Mucosa of rectum (tissue), 2 donors: Measurements from ENCODE around the gene ARAP2.

ENCODE experiments used
- H3K27ac ChIP-seq, 2 donors: one replicate each; pipeline ENCODE4 v1.7.0; 2013; ENCODE audit warnings: inconsistent platforms in 2 of 2, low read depth in 2 of 2, low read length in 2 of 2
- H3K27me3 ChIP-seq, 2 donors: one replicate each; pipeline ENCODE4 v1.7.0; 2013; ENCODE audit warnings: low read length in 2 of 2; ENCODE audit not compliant: control insufficient read depth in 2 of 2, insufficient read depth in 2 of 2
- H3K36me3 ChIP-seq, 2 donors: one replicate each; pipeline ENCODE4 v1.7.0; 2013; ENCODE audit warnings: low read length in 2 of 2; ENCODE audit not compliant: control insufficient read depth in 2 of 2, insufficient read depth in 2 of 2
- H3K4me1 ChIP-seq, 2 donors: one replicate each; pipeline ENCODE4 v1.7.0; 2013; ENCODE audit warnings: low read length in 2 of 2, mild to moderate bottlenecking in 1 of 2; ENCODE audit not compliant: control insufficient read depth in 2 of 2, insufficient read depth in 2 of 2
- H3K4me3 ChIP-seq, 2 donors: one replicate each; pipeline ENCODE4 v1.7.0; 2013; ENCODE audit warnings: low read length in 2 of 2
- H3K9ac ChIP-seq, 2 donors: one replicate each; pipeline ENCODE4 v1.7.0; 2013; ENCODE audit warnings: low read length in 2 of 2, low read depth in 1 of 2, mild to moderate bottlenecking in 1 of 2
- H3K9me3 ChIP-seq, 2 donors: one replicate each; pipeline ENCODE4 v1.7.0; 2013; ENCODE audit warnings: low read length in 2 of 2; ENCODE audit not compliant: control insufficient read depth in 2 of 2
- donor health status: healthy.
- donor health status: Normal muscosa, but diverticular disease.

The ARAP2 gene

DNA sequence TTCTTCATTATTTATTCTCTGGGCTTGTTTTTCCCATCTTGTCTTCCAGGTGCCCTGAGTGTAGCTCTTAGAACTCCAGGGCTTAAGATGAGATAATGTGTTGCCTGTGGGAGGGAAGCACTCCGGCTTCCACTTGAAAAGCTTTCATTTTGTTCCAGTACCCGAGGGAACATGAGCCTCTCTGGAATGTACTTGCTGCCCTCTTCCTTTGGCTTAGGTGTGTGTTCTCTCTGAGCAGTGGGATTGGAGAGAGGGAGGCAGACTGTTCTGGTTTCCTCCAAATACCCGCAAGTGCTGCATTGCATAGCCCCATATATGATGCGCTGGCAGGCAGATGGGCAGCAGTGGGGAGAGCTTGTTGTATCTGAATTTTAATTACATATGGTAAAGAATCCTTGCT lies 36.2 kb upstream of the ARAP2 start:
- H3K27ac ChIP-seq: no peak overlapping the region

GRCh38 chr4:36278789-36279188 lies 34.5 kb upstream of the ARAP2 start:
- Histone ChIP-seq H3K4me3 (no peak overlapping the region), H3K9me3 (no peaks in the 10 kb centered on the region), H3K27ac (no peak overlapping the region), H3K9ac (no peak overlapping the region), H3K27me3 (no peaks in the 10 kb centered on the region), H3K4me1 (no peaks in the 10 kb centered on the region), H3K36me3 (no peaks in the 10 kb centered on the region)

More for the DNA sequence above, 36.2 kb upstream of the ARAP2 start:
- no peaks in the 10 kb centered on the region for H3K9me3 ChIP-seq
- no peaks in the 10 kb centered on the region for H3K27me3 ChIP-seq
- H3K4me3 ChIP-seq: no peak overlapping the region
- H3K36me3 ChIP-seq: no peaks in the 10 kb centered on the region
- H3K4me1 ChIP-seq: no peaks in the 10 kb centered on the region
- no peak overlapping the region for H3K9ac ChIP-seq

DNA sequence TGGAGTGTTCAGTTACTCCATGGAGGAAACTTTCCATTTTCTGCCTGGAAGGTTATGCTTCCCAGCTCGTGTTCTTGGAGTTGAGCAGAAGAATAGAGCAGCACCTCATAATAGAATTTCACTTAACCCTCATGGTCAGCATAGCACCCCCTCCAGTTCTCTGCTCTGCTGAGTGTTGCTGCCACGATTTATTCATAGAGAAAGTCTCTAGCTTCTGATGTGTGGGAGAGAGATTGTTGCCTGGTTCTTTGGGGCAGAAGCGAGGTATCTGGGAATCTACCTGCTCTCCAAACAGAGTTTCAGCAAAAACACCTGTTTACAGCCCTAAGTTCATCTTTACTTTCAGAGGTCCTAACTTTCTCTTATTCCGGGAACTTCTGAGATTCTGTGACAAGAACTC lies 33.2 kb upstream of the ARAP2 start:
- Histone ChIP-seq H3K9ac (no peak overlapping the region), H3K27ac (no peak overlapping the region)

DNA sequence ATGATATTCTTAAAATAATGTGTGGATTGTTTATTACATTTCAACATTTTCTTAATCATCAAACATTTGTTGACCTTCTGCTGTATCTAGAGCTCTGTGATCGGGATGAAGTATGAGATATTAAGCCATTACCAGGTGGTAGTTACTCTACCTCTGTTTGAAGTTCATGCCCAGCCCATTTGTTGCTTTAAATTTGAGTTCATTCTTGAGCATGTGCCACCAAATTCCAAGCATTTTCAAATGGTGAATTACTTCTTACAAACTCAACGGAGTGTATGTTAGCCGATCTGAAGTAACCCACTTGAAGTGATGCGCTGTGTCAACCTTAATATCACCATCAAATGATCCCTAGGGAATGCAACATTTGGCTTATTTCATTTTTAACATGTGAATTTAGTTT lies 29.8 kb upstream of the ARAP2 start:
- H3K4me1 ChIP-seq: no peaks in the 10 kb centered on the region
- H3K4me3 ChIP-seq: no peak overlapping the region
- no peak overlapping the region for H3K9ac ChIP-seq
- H3K27me3 ChIP-seq: no peaks in the 10 kb centered on the region
- H3K36me3 ChIP-seq: no peaks in the 10 kb centered on the region
- H3K9me3 ChIP-seq: no peaks in the 10 kb centered on the region
- no peak overlapping the region for H3K27ac ChIP-seq

More for the DNA sequence above, 33.2 kb upstream of the ARAP2 start:
- H3K9me3 ChIP-seq: no peaks in the 10 kb centered on the region
- H3K27me3 ChIP-seq: no peaks in the 10 kb centered on the region
- H3K36me3 ChIP-seq: no peaks in the 10 kb centered on the region
- no peaks in the 10 kb centered on the region for H3K4me1 ChIP-seq
- no peak overlapping the region for H3K4me3 ChIP-seq

GRCh38 chr4:36273276-36273675 lies 29.0 kb upstream of the ARAP2 start:
- H3K27ac ChIP-seq: no peak overlapping the region
- H3K36me3 ChIP-seq: no peaks in the 10 kb centered on the region
- H3K27me3 ChIP-seq: no peaks in the 10 kb centered on the region
- no peak overlapping the region for H3K4me3 ChIP-seq
- no peaks in the 10 kb centered on the region for H3K4me1 ChIP-seq
- H3K9ac ChIP-seq: no peak overlapping the region
- H3K9me3 ChIP-seq: no peaks in the 10 kb centered on the region

- H3K9ac ChIP-seq: no peak overlapping the region
- H3K4me1 ChIP-seq: no peaks in the 10 kb centered on the region
These were observed 25.3 kb upstream of the ARAP2 start for GRCh38 chr4:36269533-36270173.

DNA sequence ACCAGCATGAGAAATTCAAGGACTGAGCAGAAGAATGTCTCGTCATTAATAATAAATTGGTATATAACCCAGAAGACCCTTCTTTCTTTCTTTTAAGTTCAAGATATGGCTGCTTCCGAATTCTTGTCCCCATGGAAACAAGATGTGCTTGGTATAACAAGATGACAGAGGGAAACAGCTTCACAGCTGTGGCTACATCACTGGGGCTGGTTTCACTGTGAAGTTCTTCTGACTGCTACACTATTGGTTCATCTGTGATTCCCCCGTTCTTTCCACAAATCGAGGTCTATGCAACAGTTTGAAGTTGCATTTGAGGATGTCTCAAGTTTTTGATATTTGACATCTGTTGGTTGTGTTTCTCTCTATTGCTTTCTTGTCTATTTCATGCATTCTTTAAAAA lies 24.8 kb upstream of the ARAP2 start:
- Histone ChIP-seq H3K4me1 (no peaks in the 10 kb centered on the region), H3K4me3 (no peak overlapping the region), H3K9me3 (no peaks in the 10 kb centered on the region), H3K9ac (no peak overlapping the region), H3K27me3 (no peaks in the 10 kb centered on the region), H3K36me3 (no peaks in the 10 kb centered on the region), H3K27ac (no peak overlapping the region)

More at GRCh38 chr4:36269533-36270173, 25.3 kb upstream of the ARAP2 start:
- no peaks in the 10 kb centered on the region for H3K36me3 ChIP-seq
- no peak overlapping the region for H3K27ac ChIP-seq
- no peaks in the 10 kb centered on the region for H3K27me3 ChIP-seq
- H3K9me3 ChIP-seq: no peaks in the 10 kb centered on the region
- H3K4me3 ChIP-seq: no peak overlapping the region

GRCh38 chr4:36267486-36268268 lies 23.4 kb upstream of the ARAP2 start:
- no peak overlapping the region for H3K27ac ChIP-seq
- H3K36me3 ChIP-seq: no peaks in the 10 kb centered on the region
- H3K9me3 ChIP-seq: no peaks in the 10 kb centered on the region
- no peak overlapping the region for H3K9ac ChIP-seq
- no peaks in the 10 kb centered on the region for H3K4me1 ChIP-seq
- no peak overlapping the region for H3K4me3 ChIP-seq
- H3K27me3 ChIP-seq: no peaks in the 10 kb centered on the region

DNA sequence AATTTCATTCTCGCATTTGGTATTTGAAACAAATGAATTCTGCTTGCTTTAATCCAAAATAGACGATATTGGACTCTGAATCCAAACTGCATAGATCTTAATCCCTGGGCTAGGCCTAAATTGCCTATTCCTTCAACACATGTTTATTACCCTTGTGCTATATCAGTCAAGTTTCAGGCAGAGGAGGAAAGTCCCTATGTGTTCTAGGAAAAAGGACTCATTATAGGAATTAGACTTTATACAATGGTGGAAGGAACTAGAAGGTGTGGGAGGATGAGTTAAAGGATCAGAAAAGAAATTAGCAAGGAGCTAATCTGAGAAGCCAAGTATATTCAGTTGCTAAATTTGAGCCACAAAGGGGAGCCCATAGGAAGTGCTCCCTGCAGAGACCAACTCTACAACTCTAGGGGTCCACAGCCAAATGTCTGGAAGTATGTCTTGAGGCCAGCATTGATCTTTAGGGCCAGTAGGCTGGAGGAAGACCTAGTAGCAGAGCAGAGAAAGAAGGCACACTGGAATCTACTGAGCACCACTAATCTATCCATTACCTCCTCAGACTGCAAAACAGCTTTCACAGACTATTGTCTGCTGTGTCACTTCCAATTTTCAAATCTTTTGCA lies 20.0 kb upstream of the ARAP2 start:
- Histone ChIP-seq H3K4me3 (no peak overlapping the region), H3K36me3 (no peaks in the 10 kb centered on the region), H3K9me3 (no peaks in the 10 kb centered on the region), H3K9ac (no peak overlapping the region), H3K27me3 (no peaks in the 10 kb centered on the region), H3K27ac (no peak overlapping the region), H3K4me1 (no peaks in the 10 kb centered on the region)

GRCh38 chr4:36260731-36261130 lies 16.4 kb upstream of the ARAP2 start:
- H3K9me3 ChIP-seq: no peaks in the 10 kb centered on the region
- H3K36me3 ChIP-seq: no peaks in the 10 kb centered on the region
- no peak overlapping the region for H3K4me3 ChIP-seq
- H3K27ac ChIP-seq: no peak overlapping the region
- H3K9ac ChIP-seq: no peak overlapping the region
- H3K27me3 ChIP-seq: no peaks in the 10 kb centered on the region
- peaks cover 0 to 6% of the 10 kb centered on the region in 2 donors for H3K4me1 ChIP-seq
